Ascending aorta (tissue), 2 donors: Measurements from ENCODE around the gene MAPK8IP3. TPM values are rescaled to one million over a fixed set of nuclear protein-coding genes. Genes with fewer than 3 reads are reported as not detected.
A peak's percentile ranks its signal among the peaks of the same experiment; 100 is the strongest.

Experiments
- DNase-seq, 2 donors: peaks; one replicate each; pipeline ENCODE4 v3.0.0-alpha.2; 2019; ENCODE audit warnings: low spot score in 2 of 2
- H3K27ac ChIP-seq, 2 donors: fragments of 200-600 bp; sonication (generic); one replicate each; pipeline ENCODE4 v1.5.1; 2016 to 2017; ENCODE audit warnings: mild to moderate bottlenecking in 1 of 2
- H3K27me3 ChIP-seq: fragments of 200-600 bp; sonication (generic); one replicate; pipeline ENCODE4 v1.5.1; 2017
- H3K36me3 ChIP-seq, 2 donors: fragments of 200-600 bp; sonication (generic); one replicate each; pipeline ENCODE4 v1.5.1; 2016
- H3K4me1 ChIP-seq, 2 donors: fragments of 200-600 bp; sonication (generic); one replicate each; pipeline ENCODE4 v1.5.1; 2016 to 2017; ENCODE audit warnings: mild to moderate bottlenecking in 1 of 2
- H3K4me3 ChIP-seq, 2 donors: fragments of 200-600 bp; sonication (generic); one replicate each; pipeline ENCODE4 v1.5.1; 2016 to 2017; ENCODE audit warnings: mild to moderate bottlenecking in 1 of 2
- H3K9me3 ChIP-seq, 2 donors: fragments of 200-600 bp; sonication (generic); one replicate each; pipeline ENCODE4 v1.5.1; 2016
- CTCF ChIP-seq, 3 experiments: fragments of 200-600 bp in 2 of 3; fragments of 450-650 bp in 1 of 3; sonication (generic) in 2 of 3; IDR thresholded peaks; one replicate each; pipeline ENCODE4 v1.5.1; 2016 to 2019; ENCODE audit warnings: antibody characterized with exemption in 3 of 3, mild to moderate bottlenecking in 1 of 3, moderate library complexity in 1 of 3
- intact Hi-C: fragments of 100-400 bp; cut with DNase I; formaldehyde crosslinking; loops from one replicate; pipeline ENCODE4 v1.15.1; 2023
- total RNA-seq: library from RNA; depleted of rRNA; stranded (reverse); fragments of >200 nt; gene quantifications from one replicate; pipeline ENCODE4 v1.1.0, GENCODE V29; 2016

The MAPK8IP3 gene
- total RNA-seq, 1 donor from 2014 or later, result 57.4 TPM

DNA sequence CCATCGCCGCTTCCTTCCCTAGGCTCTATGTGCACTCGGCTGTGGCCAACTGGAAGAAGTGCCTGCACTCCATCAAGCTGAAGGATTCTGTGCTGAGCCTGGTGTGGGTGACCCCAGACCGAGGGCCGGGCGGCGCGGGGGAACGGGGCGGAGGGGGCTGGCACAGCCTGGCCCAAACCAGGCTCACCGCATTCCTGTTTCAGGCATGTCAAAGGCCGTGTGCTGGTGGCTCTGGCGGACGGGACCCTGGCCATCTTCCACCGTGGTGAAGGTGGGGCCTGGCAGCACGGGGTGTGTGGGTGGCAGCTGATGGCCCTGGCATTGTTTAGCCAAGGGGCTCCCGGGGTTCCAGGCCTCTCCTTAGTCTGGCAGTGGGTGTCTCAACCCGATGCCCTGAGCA is 60.7 kb downstream of the MAPK8IP3 start:
- Histone ChIP-seq H3K4me1 (peaks cover 0 to 9% of the 10 kb centered on the region in 2 donors), H3K9me3 (no peaks in the 10 kb centered on the region), H3K4me3 (no peak overlapping the region), H3K36me3 (peaks cover 62 to 76% of the 10 kb centered on the region in 2 donors), H3K27me3 (no peaks in the 10 kb centered on the region), H3K27ac (no peak overlapping the region)
- intact Hi-C loops, result no loop called here
- no peak for TF ChIP-seq CTCF (IDR thresholded peaks at IDR 0.05)
- no peak for DNase-seq

DNA sequence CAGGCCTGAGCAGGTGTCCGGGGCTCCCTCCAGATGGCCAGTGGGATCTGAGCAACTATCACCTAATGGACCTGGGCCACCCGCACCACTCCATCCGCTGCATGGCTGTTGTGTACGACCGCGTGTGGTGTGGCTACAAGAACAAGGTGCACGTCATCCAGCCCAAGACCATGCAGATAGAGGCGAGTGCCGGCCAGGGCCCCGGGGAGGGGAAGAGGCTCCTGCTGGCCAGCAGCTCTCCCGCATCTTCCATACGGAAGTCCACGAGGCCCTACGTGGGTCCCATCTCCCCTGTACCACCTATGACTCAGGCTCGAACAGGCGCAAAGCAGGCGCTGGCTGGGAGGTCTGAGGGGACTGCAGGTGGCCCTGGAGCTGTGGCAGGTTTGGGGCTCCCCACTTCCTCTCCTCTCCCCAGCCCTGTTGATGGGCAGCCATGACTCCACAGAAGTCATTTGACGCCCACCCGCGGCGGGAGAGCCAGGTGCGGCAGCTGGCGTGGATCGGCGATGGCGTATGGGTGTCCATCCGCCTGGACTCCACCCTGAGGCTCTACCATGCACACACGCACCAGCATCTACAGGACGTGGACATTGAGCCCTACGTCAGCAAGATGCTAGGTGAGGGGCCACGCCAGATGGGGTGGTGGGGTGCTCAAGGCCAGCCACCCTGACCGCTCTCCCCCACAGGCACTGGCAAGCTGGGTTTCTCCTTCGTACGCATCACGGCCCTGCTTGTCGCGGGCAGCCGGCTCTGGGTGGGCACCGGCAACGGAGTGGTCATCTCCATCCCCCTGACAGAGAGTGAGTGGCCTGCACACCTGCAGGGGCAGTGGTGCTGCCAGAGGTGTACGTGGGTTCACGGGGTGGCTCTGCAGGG is 61.4 kb downstream of the MAPK8IP3 start:
- Histone ChIP-seq H3K4me3 (no peak overlapping the region), H3K9me3 (no peaks in the 10 kb centered on the region), H3K27ac (no peak overlapping the region), H3K4me1 (peaks cover 6 to 14% of the 10 kb centered on the region in 2 donors), H3K36me3 (peaks cover 55 to 70% of the 10 kb centered on the region in 2 donors), H3K27me3 (no peaks in the 10 kb centered on the region)
- TF ChIP-seq CTCF (IDR thresholded peaks at IDR 0.05), result no peak
- DNase-seq, result no peak
- intact Hi-C loops, result no loop called here

GRCh38 chr16:1768061-1768766 is 62.2 kb downstream of the MAPK8IP3 start:
- Histone ChIP-seq H3K9me3 (no peaks in the 10 kb centered on the region), H3K36me3 (peaks cover 47 to 61% of the 10 kb centered on the region in 2 donors), H3K27ac (no peak overlapping the region), H3K4me1 (peaks cover 7 to 16% of the 10 kb centered on the region in 2 donors), H3K4me3 (no peak overlapping the region), H3K27me3 (no peaks in the 10 kb centered on the region)
- intact Hi-C loops, result no loop called here
- DNase-seq, result no peak
- no peak for TF ChIP-seq CTCF (IDR thresholded peaks at IDR 0.05)

- Histone ChIP-seq H3K27me3 (no peaks in the 10 kb centered on the region), H3K4me1 (peaks cover 9 to 20% of the 10 kb centered on the region in 2 donors), H3K27ac (no peak overlapping the region), H3K36me3 (peaks cover 40 to 54% of the 10 kb centered on the region in 2 donors), H3K9me3 (no peaks in the 10 kb centered on the region), H3K4me3 (no peak overlapping the region)
- intact Hi-C loops, result no loop called here
- TF ChIP-seq CTCF (IDR thresholded peaks at IDR 0.05), result no peak
- no peak for DNase-seq
Measured at GRCh38 chr16:1768767-1769401, 62.9 kb downstream of the MAPK8IP3 start.

DNA sequence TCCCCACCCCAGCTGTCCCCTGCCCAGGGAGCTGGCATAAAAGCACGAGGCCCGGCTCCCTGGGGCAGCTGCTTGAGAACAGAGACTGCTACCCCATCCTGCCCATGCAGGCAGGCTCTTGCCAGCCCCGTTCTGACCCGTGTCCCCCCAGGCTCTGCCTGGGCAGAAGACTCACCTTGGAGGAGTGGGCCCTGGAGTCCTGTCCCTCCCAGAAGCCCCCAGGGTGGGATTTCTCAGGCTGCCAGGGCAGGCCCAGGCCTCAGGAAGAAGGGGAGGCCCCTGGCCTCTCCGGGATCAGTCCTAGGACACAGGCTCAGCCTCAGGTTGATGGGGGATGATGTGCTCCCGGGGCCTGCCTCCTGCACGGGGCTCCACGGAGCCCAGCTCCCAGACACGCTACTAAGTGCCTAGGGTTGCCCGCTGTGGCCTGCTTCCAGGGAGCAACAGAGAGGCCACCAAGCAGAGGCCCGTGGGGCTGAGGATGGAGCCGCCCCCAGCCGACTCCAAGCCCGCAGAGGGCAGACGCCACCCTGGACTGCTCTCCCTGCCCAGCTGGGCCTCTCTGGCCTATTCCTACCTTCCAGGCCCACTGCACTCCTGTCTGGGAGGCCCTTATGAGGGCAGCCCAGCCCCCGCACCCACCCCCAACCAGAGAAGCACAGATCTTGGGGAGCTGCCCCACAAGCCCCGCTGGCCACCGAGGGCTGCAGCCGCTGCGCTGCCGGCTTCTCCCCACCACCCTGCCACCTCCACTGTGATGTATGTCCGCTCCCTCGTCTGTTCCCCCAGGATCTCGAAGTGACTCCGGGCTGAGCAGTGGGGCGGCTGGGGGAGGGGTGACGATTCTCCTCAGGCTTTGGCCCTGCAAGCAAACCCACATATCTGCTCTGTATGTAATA is 63.7 kb downstream of the MAPK8IP3 start:
- TF ChIP-seq CTCF (IDR thresholded peaks at IDR 0.05), result no peak
- DNase-seq, result no peak
- H3K27me3 ChIP-seq, result no peaks in the 10 kb centered on the region
- peaks cover 16 to 27% of the 10 kb centered on the region in 2 donors for H3K4me1 ChIP-seq
- peak overlapping the region; percentile 86 to 95 for H3K27ac ChIP-seq
- intact Hi-C loops, result loop anchor here (5.0 kb wide), 1 partner anchor 92 kb away; the partner anchor contains the start of gene JPT2
- H3K9me3 ChIP-seq, result no peaks in the 10 kb centered on the region
- peak overlapping the region; percentile 98 to 99 for H3K4me3 ChIP-seq
- peaks cover 35 to 47% of the 10 kb centered on the region in 2 donors for H3K36me3 ChIP-seq
